OCI-LY1 (cell line): ENCODE data around the gene RHEBL1.

Source experiments
- CTCF ChIP-seq: fragments of 200-600 bp; sonication (generic), shearing (Covaris generic); IDR thresholded peaks from 2 replicates; pipeline ENCODE4 v1.5.1; 2017; ENCODE audit warnings: mild to moderate bottlenecking, antibody characterized with exemption, low read length, moderate library complexity, mixed read lengths
- EZH2 ChIP-seq: fragments of 200-600 bp; sonication (generic), shearing (Covaris generic); IDR thresholded peaks from 2 replicates; pipeline ENCODE4 v1.8.0; 2017; ENCODE audit warnings: borderline replicate concordance, mixed run types, mild to moderate bottlenecking, antibody characterized with exemption, low read length, moderate library complexity, mixed read lengths

GRCh38 chr12:49032276-49032675, 37.5 kb downstream of the RHEBL1 start:
- TF ChIP-seq EZH2 = no peak
- no peak for TF ChIP-seq CTCF
